H1 (cell line): ENCODE results near the gene CLEC16A.

Experiments used
- BCL11A ChIP-seq, 2 experiments: IDR thresholded peaks; one replicate each; pipeline ENCODE4 v1.6.1; 2011; ENCODE audit warnings: low read depth in 2 of 2, low read length in 2 of 2, mild to moderate bottlenecking in 2 of 2
- CTCF ChIP-seq, 3 experiments: IDR thresholded peaks; 1 replicate in 2 of 3; 2 replicates in 1 of 3; pipeline versions ENCODE4 v1.5.1 to v1.6.1; 2011; ENCODE audit warnings: low read length in 3 of 3, mild to moderate bottlenecking in 3 of 3, inconsistent platforms in 2 of 3, low read depth in 1 of 3, moderate library complexity in 1 of 3; ENCODE audit not compliant: insufficient read depth in 1 of 3; ENCODE audit errors: control extremely low read depth in 1 of 3

- no peak for TF ChIP-seq CTCF (IDR thresholded peaks at IDR 0.05; ENCODE audit: control extremely low read depth in 1 of 3, insufficient read depth in 1 of 3, low read depth in 1 of 3, low read length in 3 of 3)
- no peak for TF ChIP-seq BCL11A (IDR thresholded peaks at IDR 0.05; ENCODE audit: low read depth in 2 of 2, low read length in 2 of 2)
These were observed 252.0 kb downstream of the CLEC16A start for GRCh38 chr16:11196286-11196828.
